GM19463 (cell line): ENCODE data around the gene PHTF2.
A peak's percentile ranks its signal among the peaks of the same experiment; 100 is the strongest.
"Not testable (repeated sequence)": the region's sequence is repeated elsewhere in the genome, so short reads cannot be mapped to it uniquely, and the experiment has no call there.

Source experiments
- ATAC-seq: cut with Tn5 transposase; IDR thresholded peaks from one replicate; pipeline ENCODE4 v1.9.1; 2021; ENCODE audit warnings: mild to moderate bottlenecking, moderate library complexity; ENCODE audit not compliant: unreplicated experiment

The PHTF2 gene

DNA sequence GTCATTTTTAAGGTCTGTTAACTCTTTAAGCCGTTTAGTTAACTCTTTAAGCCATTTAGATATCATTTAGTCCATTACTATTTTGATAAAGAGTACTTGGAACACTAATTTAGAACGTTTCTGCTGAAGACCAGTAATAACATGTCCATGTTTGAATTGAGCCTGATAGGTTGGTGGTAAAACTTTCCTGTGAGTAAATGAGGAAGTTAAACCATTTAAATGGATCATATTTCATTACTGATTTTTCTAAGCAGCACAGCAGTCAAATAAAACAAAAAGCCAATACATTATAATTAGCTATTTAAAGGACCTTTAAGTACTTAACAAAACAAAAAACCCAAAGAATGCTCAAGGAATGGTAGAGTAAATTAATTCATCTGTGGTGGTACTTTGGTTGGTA lies 29.4 kb downstream of the PHTF2 start:
- no peak for ATAC-seq

DNA sequence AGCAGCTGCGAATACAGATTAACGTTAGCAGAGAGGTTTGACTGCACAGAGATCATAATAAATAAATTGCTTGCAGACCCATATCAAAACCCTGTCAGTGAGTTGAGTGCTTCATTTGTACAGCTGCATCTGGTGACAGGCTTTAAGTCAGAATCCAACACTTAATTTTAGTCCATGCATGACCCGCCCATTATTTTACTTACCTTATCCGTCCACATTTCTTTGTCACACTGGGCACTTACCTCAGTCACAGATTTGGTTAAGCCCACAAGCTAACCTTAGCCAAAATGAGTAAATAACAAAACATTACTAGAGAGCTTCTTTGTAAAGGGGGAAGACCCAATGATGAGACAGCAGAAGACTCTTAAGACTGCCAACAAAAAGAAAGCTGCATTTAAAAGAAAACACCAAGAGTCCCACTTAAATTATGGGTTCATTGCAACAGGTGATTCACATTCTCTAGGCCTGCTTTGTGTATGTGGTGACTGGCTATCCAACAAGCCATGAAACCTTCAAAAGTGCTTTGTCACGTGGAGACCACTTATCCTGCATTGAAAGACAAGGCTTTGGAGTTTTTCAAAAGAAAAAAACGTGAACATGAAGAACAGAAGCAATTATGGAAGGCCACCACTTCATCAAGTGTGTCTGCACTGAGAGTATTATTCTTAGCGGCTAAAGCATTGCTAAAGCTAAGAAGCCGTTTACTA lies 32.2 kb downstream of the PHTF2 start:
- no peak for ATAC-seq

- no peak for ATAC-seq
Observed at GRCh38 chr7:77831481-77831880, 32.9 kb downstream of the PHTF2 start.

DNA sequence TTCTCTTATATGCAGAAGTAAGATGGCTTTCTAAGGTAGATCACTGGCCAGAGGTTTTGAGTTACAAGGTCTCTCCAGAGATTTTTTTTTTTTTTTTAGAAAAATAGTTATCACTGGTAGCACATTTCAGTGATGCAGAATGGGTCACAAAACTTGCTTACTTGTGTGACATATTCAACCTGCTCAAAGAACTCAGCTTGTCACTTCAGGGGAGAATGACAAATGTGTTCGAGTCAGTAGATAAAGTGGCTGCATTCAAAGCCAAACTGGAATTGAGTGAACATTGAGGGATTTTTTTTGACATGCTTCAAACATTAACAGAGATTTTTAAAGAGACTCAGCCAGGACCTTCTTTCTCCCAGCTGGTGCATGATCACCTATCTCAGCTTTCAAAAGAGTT lies 33.4 kb downstream of the PHTF2 start:
- ATAC-seq, result no peak

DNA sequence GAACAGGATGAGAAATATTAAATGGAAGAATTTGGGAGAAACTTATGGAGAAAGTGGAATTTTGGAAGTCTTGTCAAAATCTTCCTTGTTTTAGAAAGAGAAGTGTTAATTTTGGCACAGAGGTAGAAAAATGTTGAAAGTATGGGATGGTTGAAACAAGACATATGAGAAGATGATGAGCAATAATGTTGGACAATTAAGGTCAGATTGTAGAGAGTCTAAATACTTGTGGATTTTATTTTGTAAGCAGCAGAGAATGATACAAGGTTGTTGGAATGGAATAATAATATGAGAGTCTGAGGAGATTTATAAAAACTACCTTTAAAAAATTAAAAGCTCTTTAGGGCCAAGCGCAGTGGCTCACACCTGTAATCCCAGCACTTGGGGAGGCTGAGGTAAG lies 34.6 kb downstream of the PHTF2 start:
- no peak for ATAC-seq

DNA sequence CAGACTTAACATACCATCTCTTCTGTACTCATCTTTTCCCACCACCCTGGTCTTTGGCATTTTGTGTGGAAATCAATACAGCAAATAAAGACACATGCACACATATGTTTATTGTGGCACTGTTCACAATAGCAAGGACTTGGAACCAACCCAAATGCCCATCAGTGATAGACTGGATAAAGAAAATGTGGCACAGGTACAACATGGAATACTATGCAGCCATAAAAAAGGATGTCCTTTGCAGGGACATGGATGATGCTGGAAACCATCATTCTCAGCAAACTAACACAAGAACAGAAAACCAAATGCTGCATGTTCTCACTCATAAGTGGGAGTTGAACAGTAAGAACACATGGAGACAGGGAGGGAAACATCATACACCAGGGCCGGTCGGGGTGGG lies 37.9 kb downstream of the PHTF2 start:
- ATAC-seq, result not testable (repeated sequence)

DNA sequence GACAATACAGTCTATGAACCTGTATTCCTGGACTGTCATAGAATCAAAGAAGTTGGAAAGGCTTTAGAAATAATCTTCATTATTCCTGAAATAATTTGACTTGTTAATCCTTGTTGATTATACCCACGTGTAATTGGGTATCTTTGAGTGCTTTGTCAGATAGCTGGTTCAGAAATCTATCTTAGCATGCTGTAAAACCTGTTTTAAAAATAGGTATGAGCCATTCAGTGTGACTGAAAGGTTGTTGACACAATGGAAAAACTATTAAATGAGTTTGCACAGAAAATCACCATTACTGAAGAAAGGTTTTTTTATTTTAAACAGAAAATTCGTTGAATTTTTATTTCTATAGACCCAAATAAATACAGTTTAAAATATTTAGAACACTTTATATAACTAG lies 38.7 kb downstream of the PHTF2 start:
- no peak for ATAC-seq

DNA sequence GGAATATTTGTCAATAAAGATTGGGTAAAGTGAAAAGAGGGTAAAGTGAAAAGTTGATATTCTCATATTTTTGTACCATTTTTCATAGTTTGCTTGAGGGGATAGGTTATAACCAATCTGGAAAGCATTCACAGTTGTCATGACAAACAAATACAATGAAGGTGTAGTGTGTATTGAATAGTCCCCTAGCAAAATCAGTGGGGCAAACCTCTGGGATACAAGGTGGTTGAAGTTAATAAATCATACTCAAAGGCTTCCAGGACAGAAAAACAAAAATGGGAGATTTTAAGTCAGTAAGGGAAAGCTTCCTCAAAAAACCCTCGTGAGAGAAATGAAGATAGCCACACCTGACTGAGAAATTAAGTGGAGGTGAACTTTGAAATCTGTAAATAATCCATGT lies 39.4 kb downstream of the PHTF2 start:
- no peak for ATAC-seq

DNA sequence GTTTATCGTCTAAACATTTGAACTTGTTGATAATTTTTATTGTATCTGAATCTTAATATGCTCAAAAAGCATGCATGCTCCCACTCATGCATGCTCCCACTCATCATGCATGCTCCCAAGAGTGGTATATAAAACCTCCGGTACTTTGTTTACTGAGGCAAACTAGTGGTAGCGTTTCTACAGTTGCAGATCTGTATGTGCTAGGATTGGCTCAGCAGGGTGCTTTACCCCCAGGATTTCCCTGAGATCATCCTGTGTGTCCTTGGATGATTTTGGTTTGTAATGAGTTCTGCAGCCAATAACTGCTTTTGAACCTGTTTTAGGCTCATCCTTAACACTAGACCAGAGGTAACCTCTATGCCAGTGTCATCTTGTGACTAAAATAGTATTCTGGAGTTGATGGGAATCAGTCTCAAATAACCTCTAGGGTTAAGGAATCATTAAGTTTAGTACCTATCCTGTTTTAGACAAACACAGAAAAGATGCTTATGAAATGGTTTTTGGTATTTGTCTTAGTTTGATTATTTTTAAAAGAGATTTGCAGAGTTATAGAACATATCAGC lies 40.4 kb downstream of the PHTF2 start:
- ATAC-seq, result no peak

DNA sequence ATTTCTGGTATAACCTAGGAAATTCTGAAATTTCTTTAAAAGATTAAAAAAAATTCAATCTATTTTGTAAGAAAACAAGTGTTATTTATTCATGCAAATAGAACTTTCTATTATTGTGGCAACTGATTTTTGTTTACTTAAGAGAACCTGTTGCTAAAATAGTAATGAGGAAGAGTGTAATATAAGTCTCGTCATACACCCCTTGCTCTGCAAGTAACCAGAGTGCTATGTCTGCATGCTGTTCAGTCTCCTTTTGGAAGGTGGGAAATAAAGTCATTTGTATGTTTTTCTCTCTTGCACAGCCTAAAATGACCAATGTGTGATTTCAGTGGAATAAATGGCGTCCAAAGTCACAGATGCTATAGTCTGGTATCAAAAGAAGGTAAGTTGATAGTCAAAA lies 41.3 kb downstream of the PHTF2 start:
- ATAC-seq, result no peak

- ATAC-seq, result no peak
Observed at GRCh38 chr7:77843194-77843593, 44.6 kb downstream of the PHTF2 start.

DNA sequence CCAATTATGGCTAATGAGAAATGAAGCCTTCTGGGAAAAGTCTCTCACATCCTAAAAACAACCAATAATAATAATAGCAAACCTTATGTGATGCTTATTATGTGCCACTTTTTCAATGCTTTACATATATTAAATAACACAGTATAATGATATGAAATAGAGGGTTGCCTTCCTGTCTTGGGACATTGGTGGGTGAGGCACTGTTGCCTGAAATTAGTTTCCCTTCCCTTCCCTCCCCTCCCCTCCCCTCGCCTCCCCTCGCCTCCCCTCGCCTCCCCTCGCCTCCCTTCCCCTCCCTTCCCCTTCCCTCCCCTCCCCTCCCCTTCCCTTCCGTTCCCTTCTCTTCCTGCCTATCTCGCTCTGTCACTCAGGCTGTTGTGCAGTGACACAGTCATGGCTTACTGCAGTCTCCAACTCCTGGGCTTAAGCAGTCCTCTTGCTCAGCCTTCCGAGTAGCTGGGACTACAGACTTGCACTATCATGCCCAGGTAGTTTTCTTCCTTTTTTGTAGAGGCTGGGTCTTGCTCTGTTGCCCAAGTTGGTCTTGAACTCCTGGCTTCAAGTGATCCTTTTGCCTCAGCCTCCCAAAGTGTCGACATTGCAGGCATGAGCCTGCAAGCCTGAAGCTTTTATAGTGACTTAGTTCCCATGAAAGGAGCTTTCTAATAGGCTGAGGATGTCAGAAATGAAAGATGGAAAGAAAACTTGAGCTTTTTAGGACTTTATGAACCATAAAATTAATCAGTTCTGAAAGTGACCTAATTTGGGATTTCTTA lies 47.9 kb downstream of the PHTF2 start:
- ATAC-seq, result no peak

DNA sequence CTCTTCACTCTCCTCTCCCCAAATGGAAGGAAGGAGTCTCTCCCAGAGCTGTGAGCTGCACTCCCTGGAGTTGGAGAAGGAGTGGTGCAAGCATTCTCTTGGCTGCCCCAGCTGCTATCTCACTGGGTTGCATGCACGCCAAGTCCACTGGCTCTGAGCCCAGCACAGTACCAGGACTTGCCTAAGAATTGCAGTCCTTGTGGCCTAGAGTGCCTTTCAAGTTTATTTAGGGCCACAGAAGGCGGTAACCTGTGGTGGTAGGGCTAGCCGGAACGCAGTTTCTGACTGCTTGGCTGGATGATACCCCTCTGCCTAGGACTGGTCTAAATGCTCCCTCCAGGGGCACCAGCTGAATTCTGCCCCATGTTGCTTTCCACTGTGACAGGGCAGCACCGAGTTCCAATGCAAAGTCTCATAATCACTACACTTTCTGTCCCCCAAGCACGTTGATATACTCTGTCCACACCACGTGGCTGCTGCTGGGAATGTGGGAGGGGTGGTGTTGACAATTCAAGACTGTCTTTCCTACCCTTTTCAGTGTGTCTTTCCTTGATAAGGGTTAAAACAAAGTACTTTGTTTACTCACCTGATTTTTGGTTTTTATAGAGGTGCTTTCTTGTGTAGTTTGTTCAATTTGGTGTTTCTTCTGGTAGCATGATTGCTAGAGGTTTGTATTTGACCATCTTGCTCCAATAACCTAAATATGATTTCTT lies 57.0 kb downstream of the PHTF2 start:
- ATAC-seq, result no peak

DNA sequence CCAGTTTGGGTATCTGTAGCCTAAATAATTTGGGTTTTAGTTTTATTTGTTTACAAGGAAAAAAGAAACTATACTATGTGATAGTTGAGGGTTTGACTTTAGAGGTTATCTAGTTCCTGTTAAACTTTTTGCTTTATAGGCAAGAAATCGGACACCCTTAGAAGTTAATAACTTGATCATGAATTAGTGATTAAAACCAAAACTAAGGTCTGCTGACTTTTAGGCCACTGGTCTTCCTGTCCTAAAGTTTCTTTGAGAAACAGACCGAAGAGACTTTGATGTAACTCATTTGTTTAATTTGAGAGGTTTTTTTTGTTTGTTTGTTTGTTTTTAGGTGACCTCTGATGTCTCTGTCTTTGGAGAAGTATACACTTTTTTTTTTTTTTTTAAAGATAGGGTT lies 59.7 kb downstream of the PHTF2 start:
- peak; percentile 66 for ATAC-seq

- ATAC-seq, result no peak
Observed at GRCh38 chr7:77859343-77859742, 60.8 kb downstream of the PHTF2 start.

GRCh38 chr7:77862691-77863090 lies 64.1 kb downstream of the PHTF2 start:
- no peak for ATAC-seq

- no peak for ATAC-seq
Observed at GRCh38 chr7:77863860-77864259, 65.3 kb downstream of the PHTF2 start.

DNA sequence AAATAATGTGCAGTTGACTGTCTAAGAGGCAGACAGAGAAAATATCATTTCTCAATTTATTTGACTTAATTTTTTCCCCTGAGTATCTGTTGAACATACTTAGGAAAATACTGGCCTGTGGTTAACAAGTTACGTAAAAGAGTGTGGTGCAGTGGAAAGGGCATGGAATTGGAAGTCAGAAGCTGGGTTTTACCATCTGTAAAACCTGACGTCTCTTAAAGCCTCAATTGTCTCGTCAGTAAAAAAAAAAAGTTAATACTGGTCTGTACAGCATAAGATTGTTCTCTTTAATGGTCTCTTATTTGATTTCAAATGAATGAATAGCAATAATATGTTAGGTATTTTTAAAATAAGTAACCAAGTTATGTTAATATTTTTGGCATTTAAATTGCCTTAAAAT lies 67.8 kb downstream of the PHTF2 start:
- ATAC-seq, result no peak

DNA sequence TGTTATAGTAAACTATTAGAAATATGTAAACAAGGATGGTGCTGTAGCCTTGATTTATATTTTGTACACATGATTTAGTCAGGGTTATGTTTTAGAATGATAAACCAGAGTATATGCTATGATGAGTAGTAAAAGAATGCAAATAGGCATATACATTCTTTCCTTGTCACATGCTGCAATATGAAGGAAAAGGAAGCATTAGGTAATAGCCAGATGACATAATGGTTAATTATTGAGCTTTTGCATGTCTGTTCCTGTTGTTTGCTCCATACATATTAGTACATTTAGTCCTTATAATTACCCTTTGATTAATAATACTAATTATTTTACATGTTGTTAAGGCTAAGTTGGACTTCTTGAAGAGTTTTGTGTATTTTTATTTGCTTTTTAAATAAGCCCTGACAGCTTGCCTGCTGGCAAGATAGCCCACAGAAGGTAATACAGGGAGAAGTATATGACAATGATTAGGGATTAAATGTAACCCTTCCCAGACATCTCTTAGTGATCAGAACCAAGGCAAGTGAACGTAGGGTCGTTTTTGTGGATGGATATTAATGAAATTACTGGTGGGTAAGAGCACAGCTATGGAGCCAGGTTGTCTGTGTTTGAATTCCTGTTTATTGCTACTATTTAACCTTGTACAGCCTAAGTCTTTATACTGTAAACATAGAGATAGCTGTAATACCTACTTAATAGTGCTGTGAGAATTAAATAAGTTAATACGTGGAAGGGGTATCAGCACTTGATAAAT lies 68.4 kb downstream of the PHTF2 start:
- ATAC-seq, result no peak

DNA sequence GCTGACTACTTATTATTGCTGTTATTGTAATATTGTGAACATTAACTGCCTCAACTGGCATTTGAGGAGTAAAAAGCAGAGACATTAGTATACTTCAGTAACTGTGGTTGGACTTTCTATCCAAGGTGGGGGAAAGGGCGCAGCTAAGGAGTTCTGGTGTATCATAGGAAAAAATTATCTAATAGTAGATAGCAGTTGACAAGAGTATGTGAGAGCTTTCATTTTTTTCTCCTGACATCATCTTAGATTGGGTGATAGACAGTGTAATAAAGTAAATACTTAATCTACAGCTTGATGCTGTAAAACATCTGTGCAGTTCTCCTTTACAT lies 68.9 kb downstream of the PHTF2 start:
- no peak for ATAC-seq

GRCh38 chr7:77872256-77872655 lies 73.7 kb downstream of the PHTF2 start:
- ATAC-seq, result not testable (repeated sequence)
